Prostate gland (tissue), 2 donors: Measurements from ENCODE around the gene UPF1.

Experiments used
- POLR2A ChIP-seq: fragments of 450-650 bp; IDR thresholded peaks from one replicate; pipeline ENCODE4 v1.6.1; 2016; ENCODE audit warnings: antibody characterized with exemption, mild to moderate bottlenecking
- TF ChIP-seq, protein P1 (sequence below), 4 experiments: fragments of 200-600 bp in 2 of 4; fragments of 450-650 bp in 2 of 4; sonication (generic) in 2 of 4; IDR thresholded peaks; 1 replicate in 3 of 4; 2 replicates in 1 of 4; pipeline ENCODE4 v1.5.1; 2016 to 2019; ENCODE audit warnings: antibody characterized with exemption in 4 of 4, mild to moderate bottlenecking in 2 of 4, moderate library complexity in 2 of 4

DNA sequence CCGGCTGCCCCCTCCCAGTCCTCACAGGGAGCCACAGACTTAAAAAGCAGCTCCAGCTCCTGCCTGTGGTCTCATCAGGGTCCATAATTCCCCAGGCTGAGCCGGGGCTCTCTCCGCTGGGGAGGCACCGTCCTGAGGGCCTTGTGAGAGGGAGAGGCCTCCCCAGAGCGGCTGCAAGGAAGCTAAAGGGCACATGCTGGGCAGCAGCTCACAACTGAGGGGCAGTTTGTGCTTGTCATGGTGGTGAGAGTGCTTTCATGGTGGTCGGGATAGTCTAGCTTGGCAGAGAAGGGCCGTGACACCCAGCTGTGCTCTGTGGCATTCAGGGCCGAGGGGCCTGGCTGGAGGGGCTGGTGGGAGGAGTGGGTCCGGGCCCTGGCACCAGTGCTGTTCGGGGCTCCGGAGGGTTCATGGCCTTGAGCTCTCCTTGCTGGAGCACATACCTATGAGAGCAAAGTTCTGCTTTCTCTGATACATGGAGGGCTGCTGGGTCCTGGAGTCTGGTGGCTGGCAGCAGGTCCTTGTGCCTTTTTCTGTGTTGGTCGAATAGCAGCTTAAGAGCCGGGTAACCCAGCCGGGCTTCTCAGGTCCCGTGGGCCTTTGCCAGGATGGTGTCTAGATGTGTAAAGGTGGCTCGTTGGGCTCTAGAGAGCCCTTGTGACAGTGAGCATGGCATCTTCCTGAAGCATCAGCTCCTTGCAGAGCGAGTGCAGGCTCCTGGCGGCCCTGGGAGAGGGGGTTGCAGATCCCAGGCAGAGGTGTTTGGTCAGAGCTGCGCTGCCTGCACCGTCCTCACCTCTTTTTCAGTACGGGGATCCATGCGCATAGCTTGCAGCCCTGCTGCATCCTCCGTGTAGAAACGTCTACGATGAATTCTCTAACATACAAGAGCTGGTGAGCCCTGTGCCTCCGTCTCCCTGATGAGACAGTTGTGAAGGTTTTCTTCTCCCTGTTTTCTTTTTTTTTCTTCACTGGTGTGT, 8.8 kb downstream of the UPF1 start:
- TF ChIP-seq, protein P1, sequence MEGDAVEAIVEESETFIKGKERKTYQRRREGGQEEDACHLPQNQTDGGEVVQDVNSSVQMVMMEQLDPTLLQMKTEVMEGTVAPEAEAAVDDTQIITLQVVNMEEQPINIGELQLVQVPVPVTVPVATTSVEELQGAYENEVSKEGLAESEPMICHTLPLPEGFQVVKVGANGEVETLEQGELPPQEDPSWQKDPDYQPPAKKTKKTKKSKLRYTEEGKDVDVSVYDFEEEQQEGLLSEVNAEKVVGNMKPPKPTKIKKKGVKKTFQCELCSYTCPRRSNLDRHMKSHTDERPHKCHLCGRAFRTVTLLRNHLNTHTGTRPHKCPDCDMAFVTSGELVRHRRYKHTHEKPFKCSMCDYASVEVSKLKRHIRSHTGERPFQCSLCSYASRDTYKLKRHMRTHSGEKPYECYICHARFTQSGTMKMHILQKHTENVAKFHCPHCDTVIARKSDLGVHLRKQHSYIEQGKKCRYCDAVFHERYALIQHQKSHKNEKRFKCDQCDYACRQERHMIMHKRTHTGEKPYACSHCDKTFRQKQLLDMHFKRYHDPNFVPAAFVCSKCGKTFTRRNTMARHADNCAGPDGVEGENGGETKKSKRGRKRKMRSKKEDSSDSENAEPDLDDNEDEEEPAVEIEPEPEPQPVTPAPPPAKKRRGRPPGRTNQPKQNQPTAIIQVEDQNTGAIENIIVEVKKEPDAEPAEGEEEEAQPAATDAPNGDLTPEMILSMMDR (IDR thresholded peaks at IDR 0.05), result no peak
- no peak for TF ChIP-seq POLR2A
